GM21717 (cell line): ENCODE data around the gene PDZD2.

Experiments
- ATAC-seq: cut with Tn5 transposase; IDR thresholded peaks from one replicate; pipeline ENCODE4 v1.9.1; 2021; ENCODE audit warnings: mild to moderate bottlenecking, moderate library complexity; ENCODE audit not compliant: unreplicated experiment

Gene PDZD2

DNA sequence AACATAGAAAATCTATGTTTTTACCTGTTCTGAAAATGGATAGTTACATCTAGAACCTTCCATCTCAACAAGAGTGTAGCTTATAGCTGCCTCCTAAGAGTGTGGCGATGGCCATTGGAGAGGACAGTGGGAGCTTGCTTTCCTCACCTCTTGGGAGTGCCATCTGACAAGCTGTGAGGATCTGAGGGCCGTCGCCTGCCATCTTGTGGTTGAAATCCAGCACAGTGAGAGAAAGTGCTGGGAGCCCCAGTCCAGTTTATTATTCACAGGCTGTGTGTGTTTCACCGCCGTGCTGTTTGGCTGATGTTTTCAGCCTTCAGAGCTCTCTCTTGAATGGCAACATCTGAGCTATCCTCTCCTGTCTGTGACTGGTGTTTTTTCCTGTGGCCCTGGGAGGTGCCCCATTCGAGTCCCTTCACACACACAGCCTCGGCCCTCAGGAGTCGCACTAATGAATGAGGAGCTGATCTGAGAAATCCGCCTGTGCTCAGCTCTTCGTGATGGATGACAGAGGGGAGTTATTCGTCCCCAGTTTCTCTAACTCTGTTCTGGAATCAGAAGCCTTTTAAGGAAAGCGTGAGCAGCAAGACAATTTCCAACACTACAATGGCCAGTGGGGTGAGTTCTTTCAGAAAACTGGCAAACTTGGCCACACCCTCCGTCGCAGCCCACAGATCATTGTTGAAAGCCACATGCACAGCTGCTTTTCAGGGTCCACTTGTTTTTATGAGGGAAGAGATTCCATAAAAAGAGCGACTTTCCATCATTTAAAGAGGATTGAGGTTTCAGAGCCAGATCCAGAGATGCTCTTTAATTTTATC is 170.3 kb downstream of the PDZD2 start:
- no peak for ATAC-seq

GRCh38 chr5:31811210-31811609 is 172.3 kb downstream of the PDZD2 start:
- ATAC-seq = no peak

DNA sequence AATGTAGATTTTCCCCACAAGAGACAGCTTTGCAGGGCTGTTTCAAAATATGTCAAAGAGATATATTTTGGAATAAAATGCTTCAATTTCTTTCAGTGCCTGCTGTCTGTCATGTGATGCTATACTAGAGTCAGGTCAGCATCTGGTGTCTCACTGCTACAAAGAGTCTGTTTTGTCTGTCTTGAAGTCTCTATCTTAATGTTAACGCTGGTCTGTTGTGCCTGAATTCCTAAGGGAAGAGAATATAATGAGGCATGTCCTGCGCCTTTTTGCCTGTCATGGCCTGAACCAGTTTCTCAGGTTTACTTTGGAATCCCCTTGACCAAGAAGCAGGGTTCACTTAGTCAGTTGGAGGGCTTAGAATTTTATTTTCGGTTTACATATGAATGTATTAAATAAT is 176.4 kb downstream of the PDZD2 start:
- no peak for ATAC-seq

GRCh38 chr5:31819926-31820516 is 181.1 kb downstream of the PDZD2 start:
- no peak for ATAC-seq

GRCh38 chr5:31823472-31823871 is 184.5 kb downstream of the PDZD2 start:
- no peak for ATAC-seq

GRCh38 chr5:31824869-31825517 is 186.1 kb downstream of the PDZD2 start:
- no peak for ATAC-seq

DNA sequence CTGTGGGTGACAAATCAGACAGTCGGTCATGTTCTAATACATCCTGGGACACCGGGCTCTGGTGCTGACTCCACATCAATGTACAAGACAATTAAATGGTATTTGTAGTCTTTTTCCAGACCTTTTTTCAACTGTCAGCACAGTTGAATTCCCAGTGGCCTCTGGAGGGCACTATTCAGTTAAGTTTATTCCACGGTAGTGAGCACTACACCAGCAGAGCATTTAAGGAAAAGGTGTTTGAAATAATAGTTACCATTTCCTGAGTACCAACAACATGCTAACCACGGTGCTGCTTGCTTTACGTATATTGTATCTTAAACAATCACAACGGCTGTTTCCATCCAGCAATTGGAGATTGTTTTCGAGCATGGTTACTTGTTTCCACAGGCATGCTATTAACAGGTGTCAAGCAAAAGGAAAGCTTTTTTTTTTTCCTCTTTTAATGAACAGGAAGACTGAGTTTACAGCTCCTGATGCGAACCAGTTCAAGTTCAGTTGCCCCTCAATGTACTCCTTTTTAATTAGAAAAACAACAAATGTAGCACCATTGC is 186.7 kb downstream of the PDZD2 start:
- ATAC-seq = no peak

GRCh38 chr5:31827867-31828266 is 188.9 kb downstream of the PDZD2 start:
- no peak for ATAC-seq

GRCh38 chr5:31832966-31833365 is 194.0 kb downstream of the PDZD2 start:
- ATAC-seq = no peak

DNA sequence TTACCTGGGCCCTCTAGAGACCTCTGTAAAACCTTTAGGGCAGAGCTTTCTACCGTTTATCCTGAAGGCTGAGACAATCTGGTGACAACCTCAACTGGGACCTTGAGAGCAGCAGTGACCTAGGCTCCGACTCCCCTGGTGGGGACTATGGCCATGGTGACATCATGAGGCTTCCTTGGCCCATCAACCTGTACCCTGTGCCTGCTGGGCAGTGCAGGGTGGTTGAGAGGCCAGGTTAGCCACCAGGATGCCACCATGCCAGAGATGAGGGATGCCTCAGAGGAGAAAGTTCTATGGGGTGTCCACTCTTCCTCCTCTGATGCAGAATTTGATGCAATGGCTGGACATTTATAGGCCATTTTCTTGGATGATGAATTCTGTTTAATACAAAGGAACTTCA is 194.8 kb downstream of the PDZD2 start:
- ATAC-seq = no peak

DNA sequence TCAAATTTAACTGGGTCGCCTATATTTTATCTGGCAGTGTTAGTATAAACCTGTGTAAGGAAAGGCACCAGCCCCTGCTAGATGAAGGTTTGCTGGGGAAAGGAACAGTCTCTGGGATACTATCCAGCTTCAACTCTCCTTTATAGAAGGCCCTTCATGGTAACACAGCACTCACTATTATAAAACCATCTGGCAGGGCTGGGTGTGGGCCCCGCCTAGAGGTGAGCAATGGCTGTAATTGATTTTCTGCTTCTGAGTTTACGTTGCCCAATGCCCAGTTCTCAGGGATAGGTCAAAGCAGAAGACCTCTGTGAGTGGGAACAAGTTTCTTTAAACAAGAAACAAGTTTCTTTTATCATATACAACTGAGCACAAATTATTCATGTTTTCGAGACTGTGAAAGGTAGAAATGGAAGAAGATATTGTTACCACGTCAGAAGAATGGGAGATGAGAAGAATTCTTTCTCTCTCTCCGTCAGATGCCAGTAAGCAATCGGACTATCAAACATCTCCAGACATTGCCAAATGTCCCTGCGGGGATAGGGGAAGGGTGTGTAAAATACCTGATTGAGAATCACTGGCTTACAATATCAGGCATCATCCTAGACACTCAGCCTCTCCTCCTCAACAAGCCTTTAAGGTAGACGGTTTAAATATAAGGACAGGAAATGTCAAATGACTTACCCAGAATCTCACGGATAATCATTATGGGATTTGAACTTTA is 205.9 kb downstream of the PDZD2 start:
- ATAC-seq = no peak

DNA sequence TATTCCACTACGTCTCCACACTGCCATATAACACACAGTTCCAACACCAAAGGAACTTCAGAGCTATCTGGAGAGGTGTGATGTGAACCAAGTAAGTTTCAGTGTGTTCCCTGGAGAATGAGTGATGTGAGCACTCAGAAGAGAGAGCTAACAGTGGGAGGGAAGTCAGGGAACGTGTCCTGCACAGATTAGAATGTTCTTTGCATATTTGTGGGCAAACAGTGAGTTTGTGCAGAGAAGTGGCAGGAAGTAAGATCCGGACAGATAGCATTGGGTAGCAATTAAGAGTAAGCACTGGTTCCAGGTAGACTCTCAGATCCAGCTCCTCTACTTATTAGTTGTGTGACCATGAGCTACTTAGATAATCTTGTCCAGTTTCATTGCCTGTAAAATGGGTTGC is 206.4 kb downstream of the PDZD2 start:
- ATAC-seq = no peak

DNA sequence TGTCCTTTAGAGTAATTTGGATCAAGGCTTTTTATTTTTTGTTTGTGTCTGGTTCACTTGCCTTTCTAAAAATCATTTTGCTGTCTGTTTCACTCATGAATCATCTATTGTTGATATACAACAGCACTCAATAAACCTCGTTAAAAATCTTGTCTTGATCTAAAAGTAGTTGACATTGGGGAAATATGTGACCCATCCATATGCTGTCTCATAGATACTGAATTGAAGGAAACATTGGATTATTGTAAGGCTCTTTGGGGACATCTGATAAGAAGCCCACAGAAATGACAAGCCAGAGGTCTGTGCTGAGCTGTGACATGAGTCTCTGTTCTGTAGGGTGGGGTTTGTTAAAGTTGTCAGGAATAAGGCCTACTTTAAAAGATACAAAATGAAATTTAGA is 208.0 kb downstream of the PDZD2 start:
- no peak for ATAC-seq

GRCh38 chr5:31847354-31847753 is 208.4 kb downstream of the PDZD2 start:
- ATAC-seq = no peak

DNA sequence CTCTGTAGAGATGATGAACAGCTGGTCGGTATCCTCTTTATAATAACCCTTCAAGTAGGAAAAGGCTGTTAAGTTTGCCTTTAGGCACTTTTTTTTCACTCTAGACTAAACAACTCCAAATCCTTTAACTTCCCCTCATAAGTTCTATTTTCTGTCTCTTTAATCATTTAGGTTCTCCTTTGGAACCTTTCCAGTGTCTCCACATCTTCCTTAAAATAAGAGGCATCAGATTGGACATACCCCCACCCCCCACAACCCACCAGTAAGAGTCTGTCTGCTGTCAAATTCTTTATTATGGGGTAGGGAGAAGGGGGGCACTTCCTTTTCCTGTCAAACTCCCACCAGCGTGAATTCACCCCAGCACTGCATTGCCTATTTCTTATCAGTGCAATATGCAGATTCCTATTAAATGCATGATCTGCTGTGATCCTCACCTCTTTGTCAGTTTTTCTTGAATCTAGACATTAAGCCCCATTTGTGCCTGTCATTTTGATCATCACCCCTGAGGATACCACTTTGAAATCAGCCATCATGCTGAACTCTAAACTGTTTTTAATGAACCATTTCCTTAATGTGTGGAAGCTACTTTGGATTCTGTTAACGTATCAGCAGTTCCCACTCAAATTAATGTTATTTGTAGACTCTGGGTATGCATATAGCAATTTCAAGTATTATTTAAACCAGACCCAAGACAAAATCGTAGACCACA is 212.2 kb downstream of the PDZD2 start:
- ATAC-seq = no peak

- ATAC-seq = no peak
These were observed 214.6 kb downstream of the PDZD2 start for GRCh38 chr5:31853398-31854135.

GRCh38 chr5:31854181-31855133 is 215.5 kb downstream of the PDZD2 start:
- ATAC-seq = no peak

DNA sequence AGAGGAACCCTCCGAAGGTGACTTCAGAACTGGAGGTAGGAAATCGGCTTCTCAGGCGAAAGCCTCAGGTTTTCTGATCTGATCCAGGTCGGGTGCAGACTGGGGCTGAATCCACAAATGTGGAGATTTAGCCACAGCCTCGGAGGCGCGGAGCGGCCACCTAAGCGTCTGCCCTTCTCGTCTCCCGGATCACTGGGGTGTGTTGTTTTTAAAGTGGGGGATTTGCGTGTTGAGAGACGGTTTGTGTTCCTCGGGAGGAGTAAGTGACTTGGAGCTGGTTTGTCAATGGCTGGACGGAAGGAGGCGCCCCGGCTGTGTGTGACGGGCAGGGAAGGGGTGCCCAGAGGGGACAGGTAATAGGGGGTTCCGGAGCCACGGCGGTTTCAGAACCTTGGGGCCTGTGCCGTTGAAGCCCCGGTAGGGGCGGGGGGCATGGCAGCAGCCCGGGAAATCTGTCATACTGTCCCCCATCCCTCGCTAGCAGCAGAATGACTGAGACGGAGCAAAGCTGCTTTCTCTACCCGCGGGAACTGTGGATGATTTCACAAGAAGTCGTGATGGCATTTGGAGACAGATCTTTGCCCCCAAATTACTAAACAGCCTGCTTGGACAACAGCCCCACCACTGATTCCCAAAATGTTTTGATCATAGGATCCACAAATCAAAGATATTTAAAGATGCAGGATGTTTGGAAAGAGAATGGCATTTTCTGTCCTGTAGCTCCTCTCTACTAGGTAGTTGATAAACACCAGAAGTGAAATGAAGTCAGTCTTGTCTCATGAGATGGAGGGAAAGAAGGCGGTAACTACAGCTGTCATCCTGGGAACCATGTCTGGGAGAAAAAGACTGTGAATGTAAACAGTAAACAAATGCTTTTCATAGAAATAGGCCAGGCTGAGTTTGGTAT is 216.5 kb downstream of the PDZD2 start:
- no peak for ATAC-seq
